Endothelial cell (in vitro differentiated cells): ENCODE data around the gene CAV2. TPM values are rescaled to one million over a fixed set of nuclear protein-coding genes. Genes with fewer than 3 reads are reported as not detected.

ENCODE experiments used
- DNase-seq: peaks from one replicate; pipeline ENCODE4 v3.0.0; 2021; ENCODE audit warnings: low spot score
- H3K27ac Mint-ChIP-seq: one replicate; pipeline ENCODE4 v1.8.0; 2021; ENCODE audit warnings: mixed read lengths, inconsistent platforms; ENCODE audit not compliant: unreplicated experiment
- H3K27me3 Mint-ChIP-seq: one replicate; pipeline ENCODE4 v1.8.0; 2021; ENCODE audit warnings: mild to moderate bottlenecking, moderate library complexity, mixed read lengths, inconsistent platforms; ENCODE audit not compliant: unreplicated experiment
- H3K36me3 Mint-ChIP-seq: one replicate; pipeline ENCODE4 v1.8.0; 2021; ENCODE audit warnings: mild to moderate bottlenecking, low read depth, mixed read lengths, inconsistent platforms; ENCODE audit not compliant: unreplicated experiment
- H3K4me1 Mint-ChIP-seq: one replicate; pipeline ENCODE4 v1.8.0; 2021; ENCODE audit warnings: mild to moderate bottlenecking, mixed read lengths, inconsistent platforms; ENCODE audit not compliant: unreplicated experiment
- H3K4me3 Mint-ChIP-seq: one replicate; pipeline ENCODE4 v1.8.0; 2021; ENCODE audit warnings: mild to moderate bottlenecking, mixed read lengths, inconsistent platforms; ENCODE audit not compliant: unreplicated experiment
- H3K9me3 Mint-ChIP-seq: one replicate; pipeline ENCODE4 v1.8.0; 2021; ENCODE audit warnings: mixed read lengths, inconsistent platforms; ENCODE audit not compliant: unreplicated experiment
- CTCF ChIP-seq: fragments of 200-600 bp; sonication (generic); IDR thresholded peaks from one replicate; pipeline ENCODE4 v1.5.0; 2021; ENCODE audit warnings: antibody characterized with exemption; ENCODE audit not compliant: unreplicated experiment
- total RNA-seq: library from RNA; stranded (reverse); fragmentation: NEBNext Ultra II Directional; extraction: Animal tissue kit (Norgen Biotek cat#: 25700); gene quantifications from one replicate; pipeline ENCODE4 v1.2.1, GENCODE V29; 2021; ENCODE audit not compliant: unreplicated experiment

CAV2 gene
- total RNA-seq, 1 donor from 2014 or later: 35.5 TPM

GRCh38 chr7:116551692-116552091, 52.2 kb downstream of the CAV2 start:
- no peak for DNase-seq
- H3K27ac Mint-ChIP-seq: no peak overlapping the region
- no peak overlapping the region for H3K4me3 Mint-ChIP-seq
- H3K9me3 Mint-ChIP-seq: no peaks in the 10 kb centered on the region
- no peaks in the 10 kb centered on the region for H3K4me1 Mint-ChIP-seq
- H3K27me3 Mint-ChIP-seq: peaks cover 1% of the 10 kb centered on the region
- no peak for TF ChIP-seq CTCF
- no peaks in the 10 kb centered on the region for H3K36me3 Mint-ChIP-seq

- H3K4me1 Mint-ChIP-seq: no peaks in the 10 kb centered on the region
- no peak for DNase-seq
- no peak for TF ChIP-seq CTCF
- no peaks in the 10 kb centered on the region for H3K9me3 Mint-ChIP-seq
- H3K4me3 Mint-ChIP-seq: no peak overlapping the region
- H3K36me3 Mint-ChIP-seq: no peaks in the 10 kb centered on the region
- H3K27ac Mint-ChIP-seq: no peak overlapping the region
- peaks cover under 1% of the 10 kb centered on the region for H3K27me3 Mint-ChIP-seq
These were observed 53.1 kb downstream of the CAV2 start for GRCh38 chr7:116552602-116553001.

GRCh38 chr7:116553168-116553964, 53.8 kb downstream of the CAV2 start:
- Mint-ChIP-seq H3K36me3 (no peaks in the 10 kb centered on the region), H3K9me3 (no peaks in the 10 kb centered on the region), H3K4me3 (no peak overlapping the region), H3K4me1 (no peaks in the 10 kb centered on the region), H3K27me3 (peaks cover 2% of the 10 kb centered on the region), H3K27ac (no peak overlapping the region)
- TF ChIP-seq CTCF: no peak
- no peak for DNase-seq

GRCh38 chr7:116554436-116554835, 54.9 kb downstream of the CAV2 start:
- Mint-ChIP-seq H3K9me3 (no peaks in the 10 kb centered on the region), H3K4me1 (no peaks in the 10 kb centered on the region), H3K27ac (no peak overlapping the region), H3K27me3 (peaks cover 2% of the 10 kb centered on the region), H3K36me3 (no peaks in the 10 kb centered on the region), H3K4me3 (no peak overlapping the region)
- no peak for DNase-seq
- no peak for TF ChIP-seq CTCF

- no peak for DNase-seq
- H3K9me3 Mint-ChIP-seq: no peaks in the 10 kb centered on the region
- no peak overlapping the region for H3K4me3 Mint-ChIP-seq
- no peak for TF ChIP-seq CTCF
- peaks cover 2% of the 10 kb centered on the region for H3K27me3 Mint-ChIP-seq
- no peak overlapping the region for H3K27ac Mint-ChIP-seq
- H3K36me3 Mint-ChIP-seq: no peaks in the 10 kb centered on the region
- no peaks in the 10 kb centered on the region for H3K4me1 Mint-ChIP-seq
These were observed 55.4 kb downstream of the CAV2 start for GRCh38 chr7:116554911-116555310.
